ENCODE measurements around the gene SMAD1.

DNA sequence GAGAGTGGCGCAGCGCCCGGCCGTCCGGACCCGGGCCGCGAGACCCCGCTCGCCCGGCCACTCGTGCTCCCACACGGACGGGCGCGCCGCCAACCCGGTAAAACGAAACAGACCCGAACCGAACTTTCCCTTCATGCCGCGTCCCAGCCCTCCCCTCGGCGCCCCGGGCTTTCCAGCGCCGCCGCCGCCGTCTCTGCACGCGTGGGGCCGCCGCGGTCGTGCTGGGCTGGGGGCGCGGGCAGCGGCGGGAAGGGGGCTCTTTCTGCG lies 222 bp downstream of the SMAD1 start:
- TF ChIP-seq CTCF (IDR thresholded peaks at IDR 0.05; ENCODE audit: low read depth, low read length, poor library complexity, severe bottlenecking): no peak
- no peak for TF ChIP-seq EZH2phosphoT487 (IDR thresholded peaks at IDR 0.05; ENCODE audit: borderline replicate concordance, low read length)

Measured in DOHH2 (cell line).